Superior temporal gyrus (tissue), 1 donor: Measurements from ENCODE around the gene GMPS.
"Not testable (repeated sequence)": the region's sequence is repeated elsewhere in the genome, so short reads cannot be mapped to it uniquely, and the experiment has no call there.

Experiments
- DNase-seq: peaks from one replicate; pipeline ENCODE4 v3.0.0-alpha.2; 2016; ENCODE audit errors: extremely low spot score

The GMPS gene

GRCh38 chr3:155941354-155941753 is 70.9 kb downstream of the GMPS start:
- no peak for DNase-seq

DNA sequence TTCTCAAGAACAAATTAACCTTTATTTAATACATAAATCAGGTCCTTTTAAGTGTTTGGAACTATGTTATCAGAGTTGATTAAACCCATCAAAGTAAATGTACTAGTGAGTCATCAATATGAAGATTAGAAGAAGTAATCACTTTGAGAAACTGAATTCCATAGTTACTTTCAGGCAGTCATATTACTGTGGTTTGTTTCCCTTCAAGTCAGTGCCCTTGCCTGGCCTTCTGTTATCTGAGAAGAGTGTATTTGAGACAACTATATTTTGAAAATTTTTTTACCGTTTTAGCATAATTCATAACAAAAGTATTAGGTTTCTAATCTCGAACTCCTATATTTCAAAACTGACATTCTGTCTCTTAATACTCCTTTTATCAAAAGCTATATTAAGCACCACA is 73.6 kb downstream of the GMPS start:
- no peak for DNase-seq

DNA sequence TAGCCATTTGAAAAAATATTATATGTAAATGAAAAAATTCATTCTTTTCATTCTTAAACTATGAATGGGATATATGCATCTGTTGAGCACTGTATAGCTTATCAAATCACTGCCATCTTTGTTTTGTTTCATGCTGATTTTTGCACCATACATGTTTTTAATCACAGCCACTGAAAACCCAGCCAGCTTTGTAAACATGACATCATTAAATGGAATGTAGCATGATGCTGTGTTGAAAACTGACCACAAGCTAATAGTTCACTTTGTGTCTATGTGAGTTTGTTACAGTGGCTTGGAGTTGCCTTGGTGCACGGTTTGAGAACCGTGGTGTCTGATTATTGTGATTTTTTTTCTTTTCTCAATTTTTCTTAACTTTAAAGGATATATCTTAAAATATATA is 75.7 kb downstream of the GMPS start:
- DNase-seq = no peak

GRCh38 chr3:155948476-155948875 is 78.0 kb downstream of the GMPS start:
- DNase-seq = no peak

DNA sequence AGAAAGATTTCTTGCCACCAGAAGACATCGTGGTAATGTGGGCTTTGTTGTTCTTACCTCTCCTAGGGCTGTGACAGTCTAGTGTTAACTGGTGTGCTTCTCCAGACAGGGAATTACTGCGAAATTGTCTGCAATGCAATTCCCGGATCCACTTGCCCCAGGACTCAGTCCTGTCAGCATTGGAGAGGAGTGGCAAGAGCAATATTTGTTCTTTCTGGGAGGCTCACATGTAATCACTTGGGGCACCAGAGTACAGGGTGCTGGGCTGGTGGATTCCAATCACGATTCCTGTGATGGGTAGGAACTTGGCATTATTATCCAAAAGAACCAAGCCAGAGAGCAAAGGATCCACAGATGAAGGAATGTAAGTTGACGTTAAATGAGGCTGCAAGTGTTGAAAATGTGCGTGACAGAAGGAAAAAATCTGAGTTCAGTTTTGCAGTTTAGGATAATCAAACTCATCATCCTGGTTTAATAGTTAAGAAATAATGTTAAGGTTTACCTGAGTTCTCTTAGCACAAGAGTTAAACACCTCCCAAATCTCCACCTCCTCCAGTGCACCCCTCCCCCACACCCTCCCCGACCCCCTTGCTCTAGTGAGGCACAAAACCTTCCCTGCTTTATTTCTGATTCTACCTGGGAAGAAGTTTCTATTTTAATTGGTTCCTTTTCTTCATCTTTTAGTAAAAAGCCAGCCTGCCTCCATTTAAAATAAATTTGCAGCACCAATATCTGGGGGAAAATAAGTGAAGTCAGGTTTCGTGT is 79.2 kb downstream of the GMPS start:
- DNase-seq = no peak

GRCh38 chr3:155956508-155957411 is 86.3 kb downstream of the GMPS start:
- DNase-seq = no peak

DNA sequence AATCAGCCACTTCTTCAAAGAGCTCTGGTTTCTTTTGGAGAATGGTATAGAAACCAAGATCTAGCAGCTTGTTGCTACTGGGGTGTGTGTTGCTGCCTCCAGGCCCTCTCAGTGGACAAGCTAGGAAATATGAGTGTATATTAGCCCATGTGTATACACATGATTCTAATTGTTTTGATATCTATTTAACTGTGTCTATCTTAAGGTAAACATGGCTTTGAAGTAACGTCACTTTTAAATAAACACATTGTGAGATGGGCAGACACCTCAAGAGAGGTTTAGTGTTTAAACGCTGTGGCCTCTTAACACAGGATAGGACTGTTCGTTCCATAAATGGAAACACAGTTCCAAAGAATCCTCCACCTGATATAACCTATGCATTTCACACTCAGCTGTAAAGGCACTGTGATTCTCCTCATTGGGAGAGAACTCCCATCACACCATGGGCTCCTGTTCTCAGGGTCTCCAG is 87.0 kb downstream of the GMPS start:
- DNase-seq = no peak

GRCh38 chr3:155958676-155959075 is 88.2 kb downstream of the GMPS start:
- DNase-seq = no peak

DNA sequence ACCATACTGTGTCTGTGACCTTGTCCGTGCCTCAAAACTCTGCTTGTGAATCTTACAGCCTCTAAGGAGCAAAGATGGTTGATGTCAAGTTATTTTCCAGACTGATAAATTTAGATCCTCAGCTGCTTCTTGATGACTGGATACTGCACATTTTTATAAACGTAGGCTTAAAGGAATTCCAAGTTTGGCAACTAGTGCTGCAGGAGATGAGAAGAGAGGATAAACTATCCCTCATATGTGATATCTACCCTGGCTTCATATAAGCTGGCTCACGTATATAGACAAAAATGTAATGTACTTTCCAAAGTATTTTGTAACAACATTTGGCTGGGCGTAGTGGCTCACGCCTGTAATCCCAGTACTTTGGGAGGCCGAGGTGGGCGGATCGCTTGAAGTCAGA is 89.6 kb downstream of the GMPS start:
- peak; percentile 39 for DNase-seq

DNA sequence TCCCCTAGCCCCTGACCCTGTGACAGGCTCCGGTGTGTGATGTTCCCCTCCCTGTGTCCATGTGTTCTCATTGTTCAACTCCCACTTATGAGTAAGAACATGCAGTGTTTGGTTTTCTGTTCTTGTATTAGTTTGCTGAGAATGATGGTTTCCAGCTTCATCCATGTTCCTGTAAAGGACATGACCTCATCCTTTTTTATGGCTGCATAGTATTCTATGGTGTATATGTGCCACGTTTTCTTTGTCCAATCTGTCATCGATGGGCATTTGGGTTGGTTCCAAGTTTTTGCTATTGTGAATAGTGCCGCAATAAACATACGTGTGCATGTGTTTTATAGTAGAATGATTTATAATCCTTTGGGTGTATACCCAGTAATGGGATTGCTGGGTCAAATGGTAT is 90.6 kb downstream of the GMPS start:
- DNase-seq = not testable (repeated sequence)

DNA sequence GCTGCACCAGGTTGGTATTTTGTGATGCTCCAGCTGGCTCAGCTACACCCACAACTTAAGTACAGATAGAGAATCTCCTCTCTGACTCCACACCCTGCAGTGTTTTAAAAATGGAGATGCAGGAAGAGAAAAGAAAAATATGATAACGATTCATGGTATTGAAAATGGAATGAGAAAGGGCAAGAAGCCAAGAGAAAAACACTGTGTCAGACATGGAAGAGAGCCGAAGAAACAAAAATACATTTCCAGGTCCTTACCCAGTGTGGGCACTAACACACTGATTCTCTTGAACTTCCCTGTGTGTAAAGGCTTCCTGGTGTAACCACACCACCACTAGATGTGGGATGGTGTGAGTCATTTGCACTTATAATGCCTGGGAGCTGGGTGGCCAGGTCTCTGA is 93.1 kb downstream of the GMPS start:
- no peak for DNase-seq

GRCh38 chr3:155970398-155970797 is 99.9 kb downstream of the GMPS start:
- no peak for DNase-seq

DNA sequence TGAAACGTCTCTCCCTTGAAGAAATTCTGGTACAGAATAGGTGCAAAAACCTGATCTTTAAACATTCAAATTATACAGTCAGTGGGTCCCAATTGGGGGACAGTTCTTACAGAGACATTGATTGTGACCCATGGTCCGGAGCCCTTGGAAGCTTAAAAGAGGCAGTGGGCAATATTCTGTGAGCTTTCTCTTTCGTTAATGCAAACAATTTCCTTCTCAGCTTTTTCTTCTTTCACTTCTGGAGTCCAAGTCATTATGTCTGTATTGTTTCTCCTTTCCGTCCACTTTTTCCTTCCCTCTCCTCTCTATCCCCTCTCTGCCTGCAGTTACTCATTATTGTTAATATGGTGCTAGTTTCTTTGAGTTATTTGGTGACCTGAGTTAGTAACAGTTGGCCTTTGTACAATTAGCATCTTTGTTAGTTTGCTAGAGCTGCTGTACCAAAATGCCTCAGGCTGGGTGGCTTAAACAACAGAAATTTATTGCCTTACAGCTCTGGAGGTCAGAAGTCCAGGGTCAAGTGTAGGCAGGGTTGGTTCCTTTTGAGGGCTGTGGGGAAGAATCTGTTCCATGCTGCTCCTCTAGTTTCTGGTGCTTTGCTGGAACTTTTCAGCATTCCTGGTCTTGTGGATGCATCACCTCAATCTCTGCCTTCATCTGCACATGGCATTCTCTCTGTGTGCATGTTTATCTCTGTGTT is 102.6 kb downstream of the GMPS start:
- DNase-seq = no peak

- no peak for DNase-seq
Observed at GRCh38 chr3:155978324-155978723, 107.9 kb downstream of the GMPS start.

DNA sequence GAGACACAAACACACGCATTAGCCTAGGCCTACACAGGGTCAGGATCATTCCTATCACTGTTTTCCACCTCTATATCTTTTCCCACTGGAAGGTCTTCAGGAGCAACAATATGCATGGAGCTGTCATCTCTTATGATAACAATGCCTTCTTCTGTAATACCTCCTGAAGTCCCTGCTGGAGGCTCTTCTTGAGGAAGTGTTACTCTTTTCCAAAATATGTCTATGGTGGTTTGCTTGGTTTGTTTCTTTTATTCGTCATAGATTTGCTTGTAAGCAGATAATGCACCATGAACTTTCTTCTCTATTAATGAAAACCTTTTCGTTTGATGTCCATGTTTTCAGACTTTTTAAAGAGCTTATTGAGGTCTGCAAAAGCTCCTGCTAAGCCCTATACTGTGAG is 109.3 kb downstream of the GMPS start:
- no peak for DNase-seq

DNA sequence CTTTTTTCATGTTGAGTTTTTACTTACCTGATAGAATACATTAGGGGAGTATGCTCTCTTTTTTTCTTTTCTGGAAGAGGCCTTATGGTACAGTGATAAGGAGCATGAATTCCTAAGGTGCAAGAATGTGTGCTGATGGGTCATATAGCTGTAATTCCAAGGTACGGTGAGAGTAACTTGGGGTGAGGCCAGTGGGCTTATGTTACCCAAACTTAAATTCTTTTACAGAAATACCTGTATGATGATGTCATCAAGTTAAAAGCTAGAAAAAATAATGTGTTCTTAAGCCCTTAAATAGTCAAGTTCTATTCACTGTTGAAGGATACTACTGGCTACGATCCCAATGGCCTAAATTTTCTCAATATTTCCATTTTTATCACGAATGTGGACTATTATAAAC is 111.2 kb downstream of the GMPS start:
- peak; percentile 3 for DNase-seq

DNA sequence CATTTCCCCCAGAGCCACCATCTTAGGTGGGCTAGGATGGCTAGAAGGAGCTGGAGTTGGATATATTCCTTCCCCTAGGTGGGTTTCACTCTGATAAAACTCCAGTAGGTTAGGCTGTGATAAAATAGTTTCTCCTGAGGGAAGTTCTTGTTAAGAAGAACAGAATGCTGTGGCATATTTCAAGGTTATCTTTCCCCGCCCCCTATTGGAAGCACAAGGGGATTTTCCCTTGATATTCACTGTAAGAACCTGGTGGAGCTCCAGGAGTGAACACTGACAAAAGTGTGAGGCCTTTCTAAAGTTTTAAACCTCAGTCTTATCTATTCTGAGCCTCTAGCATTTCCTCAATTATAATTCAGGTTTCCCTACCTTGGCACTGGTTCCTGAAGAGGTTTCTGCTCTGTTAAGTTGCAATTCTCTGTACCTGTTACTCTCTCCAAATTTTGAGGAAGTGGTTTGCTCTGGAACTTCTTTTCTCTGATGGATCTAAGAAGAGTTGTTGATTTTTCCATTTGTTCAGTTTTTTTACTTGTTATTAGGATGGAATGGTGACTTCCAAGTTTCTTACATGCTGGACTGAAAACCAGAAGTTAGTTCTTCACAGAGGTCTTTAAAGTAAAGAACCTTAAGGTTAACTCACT is 113.5 kb downstream of the GMPS start:
- no peak for DNase-seq

DNA sequence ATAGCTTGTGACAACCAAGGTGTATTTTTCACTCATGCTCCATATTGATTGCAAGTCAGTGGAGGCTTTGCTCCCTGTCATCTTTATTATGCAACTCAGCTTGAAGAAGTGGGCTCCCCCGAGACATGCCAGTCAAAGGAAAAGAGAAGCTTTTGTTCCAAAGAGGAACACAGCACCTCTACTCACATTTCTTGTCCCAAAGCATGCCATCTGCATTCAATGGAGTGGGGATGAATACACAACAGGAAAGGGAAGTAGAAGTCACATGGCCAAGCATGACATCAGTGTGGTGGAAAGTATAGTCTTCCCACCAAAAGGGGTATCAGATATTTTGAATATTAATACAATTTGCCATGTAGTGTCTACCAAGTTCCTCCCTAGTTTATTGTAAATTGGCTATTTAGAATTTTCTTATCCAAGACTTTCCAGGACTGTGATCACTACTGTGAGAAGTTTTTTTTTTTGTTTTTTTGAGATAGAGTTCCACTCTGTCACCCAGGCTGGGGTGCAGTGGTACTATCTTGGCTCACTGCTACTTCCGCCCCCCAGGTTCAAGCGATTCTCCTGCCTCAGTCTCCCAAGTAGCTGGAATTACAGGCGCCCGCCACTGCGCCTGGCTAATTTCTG is 114.5 kb downstream of the GMPS start:
- no peak for DNase-seq

- DNase-seq = peak; percentile 3
Observed at GRCh38 chr3:155989536-155989935, 119.1 kb downstream of the GMPS start.

DNA sequence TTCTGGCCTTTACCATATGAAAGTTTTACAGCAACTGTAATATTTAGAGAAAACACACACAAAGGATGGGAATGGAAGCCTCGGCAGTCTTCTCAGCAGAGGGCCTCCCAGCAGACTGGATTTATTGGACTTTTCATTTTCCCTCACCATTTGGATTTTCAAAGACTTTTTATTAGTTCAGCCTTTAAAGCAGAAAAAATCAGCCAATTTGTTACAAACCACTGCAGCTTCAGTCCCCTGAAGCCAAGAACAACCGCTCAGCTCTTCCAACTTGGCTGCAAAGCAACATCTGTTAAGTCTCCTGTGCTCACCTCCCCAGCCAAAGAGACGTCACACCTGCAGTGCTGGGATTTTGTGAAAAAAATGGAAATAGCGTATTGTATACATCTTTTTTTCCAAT is 120.8 kb downstream of the GMPS start:
- no peak for DNase-seq

- DNase-seq = peak; percentile 7
Observed at GRCh38 chr3:155991847-155992246, 121.4 kb downstream of the GMPS start.
